ENCODE results near the gene CD84.

DNA sequence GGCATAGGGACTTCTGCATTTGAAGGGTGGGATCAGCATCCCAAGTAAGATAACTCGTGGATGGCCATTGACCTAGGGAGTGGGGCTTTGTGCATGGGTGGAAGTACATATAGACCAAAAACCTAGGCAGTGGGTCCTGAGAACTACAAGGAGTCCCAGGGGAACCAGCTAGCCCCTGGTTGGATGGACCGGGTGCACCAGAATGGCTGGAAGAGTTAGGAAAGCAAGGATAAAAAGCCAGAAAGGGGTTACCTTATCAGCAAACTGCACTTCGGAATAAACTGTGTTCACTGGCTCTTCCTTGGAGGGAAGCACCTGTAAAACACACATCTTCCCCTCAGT is 29.7 kb downstream of the CD84 start:
- TF ChIP-seq, protein P1, sequence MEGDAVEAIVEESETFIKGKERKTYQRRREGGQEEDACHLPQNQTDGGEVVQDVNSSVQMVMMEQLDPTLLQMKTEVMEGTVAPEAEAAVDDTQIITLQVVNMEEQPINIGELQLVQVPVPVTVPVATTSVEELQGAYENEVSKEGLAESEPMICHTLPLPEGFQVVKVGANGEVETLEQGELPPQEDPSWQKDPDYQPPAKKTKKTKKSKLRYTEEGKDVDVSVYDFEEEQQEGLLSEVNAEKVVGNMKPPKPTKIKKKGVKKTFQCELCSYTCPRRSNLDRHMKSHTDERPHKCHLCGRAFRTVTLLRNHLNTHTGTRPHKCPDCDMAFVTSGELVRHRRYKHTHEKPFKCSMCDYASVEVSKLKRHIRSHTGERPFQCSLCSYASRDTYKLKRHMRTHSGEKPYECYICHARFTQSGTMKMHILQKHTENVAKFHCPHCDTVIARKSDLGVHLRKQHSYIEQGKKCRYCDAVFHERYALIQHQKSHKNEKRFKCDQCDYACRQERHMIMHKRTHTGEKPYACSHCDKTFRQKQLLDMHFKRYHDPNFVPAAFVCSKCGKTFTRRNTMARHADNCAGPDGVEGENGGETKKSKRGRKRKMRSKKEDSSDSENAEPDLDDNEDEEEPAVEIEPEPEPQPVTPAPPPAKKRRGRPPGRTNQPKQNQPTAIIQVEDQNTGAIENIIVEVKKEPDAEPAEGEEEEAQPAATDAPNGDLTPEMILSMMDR (IDR thresholded peaks at IDR 0.05; ENCODE audit: low read depth, low read length): no peak
- no peak for TF ChIP-seq MAX (IDR thresholded peaks at IDR 0.05; ENCODE audit: low read depth, low read length)
- no peak for TF ChIP-seq POLR2A (IDR thresholded peaks at IDR 0.05; ENCODE audit: extremely low read depth, insufficient read length)
- no peak for TF ChIP-seq MYC (IDR thresholded peaks at IDR 0.05; ENCODE audit: low read depth, low read length)
